ENCODE measurements around the gene SCMH1. TPM values are rescaled to one million over a fixed set of nuclear protein-coding genes. Genes with fewer than 3 reads are reported as not detected.

Gene SCMH1
- total RNA-seq, 4 donors from 2014 or later = 76.5 to 110 (median 92.4) TPM

- Histone ChIP-seq H3K9me3 (no peaks in the 10 kb centered on the region), H3K36me3 (peaks cover 35 to 89% (median 81%) of the 10 kb centered on the region in 4 donors), H3K27me3 (no peaks in the 10 kb centered on the region), H3K4me3 (no peak overlapping the region), H3K27ac (replicated peaks in 1 of 4) (no peak overlapping the region), H3K4me1 (peaks cover 0 to 45% (median 30%) of the 10 kb centered on the region in 4 donors)
- no peak for TF ChIP-seq POLR2AphosphoS5 (IDR thresholded peaks at IDR 0.05)
- no peak for TF ChIP-seq CTCF (IDR thresholded peaks at IDR 0.05)
- TF ChIP-seq POLR2A (IDR thresholded peaks at IDR 0.05; ENCODE audit: low read depth) = no peak
- no peak for TF ChIP-seq EP300 (IDR thresholded peaks at IDR 0.05)
- 85% methylated on average over 9 of the region's 9 CpGs for WGBS
- intact Hi-C loops (cut with DNase I) = no loop called here
- DNase-seq (ENCODE audit: extremely low spot score) = no peak
Measured at GRCh38 chr1:40987439-40988276, 254.4 kb downstream of the SCMH1 start.

GRCh38 chr1:40986956-40987355 lies 255.2 kb downstream of the SCMH1 start:
- H3K27ac ChIP-seq (replicated peaks in 1 of 4) = no peak overlapping the region
- no peaks in the 10 kb centered on the region for H3K27me3 ChIP-seq
- 83% methylated on average over 3 of the region's 3 CpGs for WGBS
- TF ChIP-seq EP300 (IDR thresholded peaks at IDR 0.05) (no peak), CTCF (IDR thresholded peaks at IDR 0.05) (no peak), POLR2A (IDR thresholded peaks at IDR 0.05; ENCODE audit: low read depth) (no peak), POLR2AphosphoS5 (IDR thresholded peaks at IDR 0.05) (no peak)
- no peak overlapping the region for H3K4me3 ChIP-seq
- peaks cover under 1 to 52% (median 37%) of the 10 kb centered on the region in 4 donors for H3K4me1 ChIP-seq
- DNase-seq (ENCODE audit: extremely low spot score) = no peak
- peaks cover 32 to 83% (median 74%) of the 10 kb centered on the region in 4 donors for H3K36me3 ChIP-seq
- intact Hi-C loops (cut with DNase I) = no loop called here
- H3K9me3 ChIP-seq = no peaks in the 10 kb centered on the region

GRCh38 chr1:40986328-40986783 lies 255.8 kb downstream of the SCMH1 start:
- intact Hi-C loops (cut with DNase I) = no loop called here
- TF ChIP-seq POLR2A (IDR thresholded peaks at IDR 0.05; ENCODE audit: low read depth) (no peak), CTCF (IDR thresholded peaks at IDR 0.05) (no peak), POLR2AphosphoS5 (IDR thresholded peaks at IDR 0.05) (no peak), EP300 (IDR thresholded peaks at IDR 0.05) (no peak)
- DNase-seq (ENCODE audit: extremely low spot score) = no peak
- Histone ChIP-seq H3K27me3 (no peaks in the 10 kb centered on the region), H3K4me3 (no peak overlapping the region), H3K4me1 (peaks cover 7 to 58% (median 43%) of the 10 kb centered on the region in 4 donors), H3K27ac (replicated peaks in 1 of 4) (no peak overlapping the region), H3K36me3 (peaks cover 26 to 77% (median 68%) of the 10 kb centered on the region in 4 donors), H3K9me3 (no peaks in the 10 kb centered on the region)
- WGBS = 92% methylated on average over 10 of the region's 10 CpGs

- 90% methylated on average over 3 of the region's 3 CpGs for WGBS
- DNase-seq (ENCODE audit: extremely low spot score) = no peak
- Histone ChIP-seq H3K27ac (replicated peaks in 1 of 4) (peak overlapping the region in 1 of 4 donors; percentile 33), H3K4me3 (no peak overlapping the region), H3K4me1 (peaks cover 12 to 63% (median 47%) of the 10 kb centered on the region in 4 donors), H3K36me3 (peaks cover 25 to 72% (median 63%) of the 10 kb centered on the region in 4 donors), H3K27me3 (no peaks in the 10 kb centered on the region), H3K9me3 (no peaks in the 10 kb centered on the region)
- intact Hi-C loops (cut with DNase I) = no loop called here
- no peak for TF ChIP-seq POLR2A (IDR thresholded peaks at IDR 0.05; ENCODE audit: low read depth)
- no peak for TF ChIP-seq CTCF (IDR thresholded peaks at IDR 0.05)
- no peak for TF ChIP-seq POLR2AphosphoS5 (IDR thresholded peaks at IDR 0.05)
- no peak for TF ChIP-seq EP300 (IDR thresholded peaks at IDR 0.05)
Measured at GRCh38 chr1:40985875-40986274, 256.2 kb downstream of the SCMH1 start.
